GM21723 (cell line): ENCODE measurements around the gene SERPINB12.

Experiments used
- ATAC-seq: cut with Tn5 transposase; IDR thresholded peaks from one replicate; pipeline ENCODE4 v1.9.1; 2021; ENCODE audit warnings: mild to moderate bottlenecking, moderate library complexity; ENCODE audit not compliant: unreplicated experiment

SERPINB12 gene, protein sequence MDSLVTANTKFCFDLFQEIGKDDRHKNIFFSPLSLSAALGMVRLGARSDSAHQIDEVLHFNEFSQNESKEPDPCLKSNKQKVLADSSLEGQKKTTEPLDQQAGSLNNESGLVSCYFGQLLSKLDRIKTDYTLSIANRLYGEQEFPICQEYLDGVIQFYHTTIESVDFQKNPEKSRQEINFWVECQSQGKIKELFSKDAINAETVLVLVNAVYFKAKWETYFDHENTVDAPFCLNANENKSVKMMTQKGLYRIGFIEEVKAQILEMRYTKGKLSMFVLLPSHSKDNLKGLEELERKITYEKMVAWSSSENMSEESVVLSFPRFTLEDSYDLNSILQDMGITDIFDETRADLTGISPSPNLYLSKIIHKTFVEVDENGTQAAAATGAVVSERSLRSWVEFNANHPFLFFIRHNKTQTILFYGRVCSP

DNA sequence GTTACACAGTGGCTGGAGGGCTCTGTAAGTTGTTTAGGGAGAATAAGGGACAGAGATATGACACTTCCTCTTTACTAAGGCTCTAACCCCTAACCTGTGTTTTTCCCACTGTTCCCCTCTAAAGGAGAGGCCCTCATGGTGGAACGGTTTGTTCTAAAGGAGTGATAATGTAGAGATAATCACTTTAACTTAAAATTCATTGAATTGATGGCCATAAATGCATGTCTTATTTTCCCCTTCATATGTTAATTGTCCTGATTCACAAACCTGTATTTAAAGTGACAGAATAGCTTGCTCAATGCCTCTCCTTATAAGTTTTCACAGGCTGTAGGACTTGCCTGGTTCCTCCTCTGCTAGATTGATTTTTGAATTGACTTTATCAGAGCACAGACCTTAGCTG is at the start of gene SERPINB12:
Gene SERPINB12, plus strand, starts transcription at position 301 of the 400 bp plus-strand sequence. CDS start 13,791 bp downstream, outside the sequence.
- ATAC-seq = no peak

DNA sequence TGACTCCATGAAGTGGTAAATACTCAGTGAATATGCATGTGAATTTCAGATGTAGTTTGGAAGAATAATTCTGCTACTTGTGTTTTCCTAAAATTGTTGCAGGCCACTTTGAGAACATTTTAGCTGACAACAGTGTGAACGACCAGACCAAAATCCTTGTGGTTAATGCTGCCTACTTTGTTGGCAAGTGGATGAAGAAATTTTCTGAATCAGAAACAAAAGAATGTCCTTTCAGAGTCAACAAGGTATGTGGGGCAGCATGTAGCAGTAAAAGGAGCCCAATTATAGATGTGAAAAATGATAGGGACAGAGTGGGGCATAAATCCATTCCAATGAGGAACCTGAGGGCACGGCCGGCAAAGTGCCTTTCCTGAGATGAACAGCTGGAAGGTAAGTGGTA is 49.3 kb upstream of the SERPINB12 start:
- no peak for ATAC-seq

DNA sequence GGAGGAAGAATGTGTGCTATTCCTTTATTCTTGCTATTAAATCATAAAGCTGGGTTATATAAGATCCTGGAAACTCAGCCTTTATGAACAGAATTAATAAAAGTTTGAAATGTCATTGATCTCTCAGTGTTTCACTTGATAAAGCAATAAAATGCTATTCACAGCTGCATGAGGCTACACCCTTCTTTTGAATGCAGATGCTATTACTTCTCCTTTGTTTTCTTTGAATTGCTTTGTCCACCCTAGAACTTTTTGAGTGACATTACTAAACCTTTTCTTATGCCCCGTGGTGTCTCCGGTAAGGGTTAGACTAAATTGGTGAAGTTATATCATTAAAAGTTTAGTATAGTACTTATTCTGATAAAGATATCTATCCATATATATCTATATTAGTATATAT is 46.5 kb upstream of the SERPINB12 start:
- no peak for ATAC-seq

DNA sequence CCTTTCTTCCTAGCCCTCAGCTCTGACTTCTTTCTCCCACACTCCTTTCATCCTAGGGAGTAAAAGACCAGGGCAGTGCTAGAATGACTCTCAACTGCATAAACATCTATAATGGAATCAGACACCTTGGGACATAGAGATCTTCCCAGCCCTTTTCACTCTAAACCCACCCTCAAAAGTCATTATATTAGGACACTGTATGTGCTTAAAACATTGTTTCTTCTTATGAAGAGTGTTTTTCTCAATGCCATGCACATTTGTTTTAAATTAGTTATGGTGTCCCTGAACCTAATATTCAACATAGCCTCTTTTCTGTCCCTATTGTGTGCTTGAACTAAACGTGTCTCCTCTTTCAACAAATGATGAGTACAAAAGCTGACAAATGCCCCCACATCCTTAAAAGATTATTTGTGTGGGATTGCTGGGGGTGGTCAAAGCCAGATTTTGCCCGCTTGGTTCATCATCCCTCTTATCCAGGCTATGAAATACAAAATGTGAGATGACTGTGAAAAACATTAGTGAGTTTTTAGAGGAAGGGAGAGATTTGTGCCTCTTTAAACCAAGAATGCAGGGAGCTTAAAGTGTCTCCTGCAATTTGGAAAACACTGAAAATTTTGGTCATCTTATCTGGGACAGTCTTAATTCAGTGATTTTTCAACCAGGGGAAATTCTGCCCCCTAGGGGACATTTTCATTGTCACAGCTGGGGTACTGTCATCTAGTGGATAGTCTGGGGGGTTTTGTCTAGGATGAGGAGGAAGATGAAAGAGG is 36.4 kb upstream of the SERPINB12 start:
- ATAC-seq = peak; percentile 62

DNA sequence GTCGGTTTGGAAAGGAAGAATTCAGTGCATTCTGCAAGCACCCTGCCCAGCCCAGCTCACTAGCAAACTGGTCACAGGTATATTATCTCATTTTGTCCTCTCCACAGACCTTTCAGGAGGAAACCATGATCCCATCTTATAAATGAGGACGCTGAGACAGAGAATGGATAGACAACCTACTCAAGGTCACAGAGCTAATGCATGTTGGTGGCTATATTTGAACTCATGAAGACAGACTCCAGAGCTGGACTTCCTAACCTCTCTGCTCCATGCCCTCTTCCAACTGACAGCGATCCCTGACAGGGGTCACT is 35.9 kb upstream of the SERPINB12 start:
- ATAC-seq = no peak

DNA sequence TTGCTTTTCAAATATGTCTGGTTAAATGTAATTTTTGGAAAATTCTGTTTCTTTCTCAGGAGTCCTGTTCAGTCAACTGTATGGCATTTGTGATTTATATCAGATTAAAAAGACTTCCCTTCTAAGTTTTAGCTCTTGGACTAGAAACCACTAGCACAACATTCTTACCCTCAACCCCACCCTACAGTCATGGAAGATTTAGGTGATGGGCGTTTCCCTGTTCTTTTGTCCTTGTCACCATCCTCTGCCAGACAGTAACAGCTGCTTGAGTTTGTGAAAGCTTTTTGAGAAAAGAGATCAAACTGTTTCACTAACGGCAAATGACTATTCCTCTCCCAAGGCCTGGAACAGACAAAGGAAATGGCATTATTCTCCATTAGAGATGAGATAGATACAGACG is 33.6 kb upstream of the SERPINB12 start:
- no peak for ATAC-seq

DNA sequence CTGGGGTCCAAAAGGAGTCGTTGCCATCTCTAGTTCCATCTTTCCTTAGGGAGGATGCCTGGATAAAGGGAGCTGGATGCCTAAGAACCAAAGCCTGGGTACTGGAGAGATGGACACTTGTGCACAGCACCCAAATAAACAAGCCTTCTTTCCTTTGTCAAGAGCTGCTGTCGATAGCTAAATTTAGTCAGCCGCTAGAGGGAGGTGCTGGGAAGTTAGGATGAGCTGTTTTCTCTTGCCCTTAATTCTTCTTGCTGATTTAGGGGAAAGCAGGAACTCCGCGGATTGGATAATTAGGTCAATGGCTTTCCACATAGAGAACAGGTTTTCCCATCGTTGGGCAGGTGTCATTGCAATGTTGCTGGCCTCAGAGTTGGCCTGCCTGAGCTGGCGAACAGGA is 30.9 kb upstream of the SERPINB12 start:
- no peak for ATAC-seq

DNA sequence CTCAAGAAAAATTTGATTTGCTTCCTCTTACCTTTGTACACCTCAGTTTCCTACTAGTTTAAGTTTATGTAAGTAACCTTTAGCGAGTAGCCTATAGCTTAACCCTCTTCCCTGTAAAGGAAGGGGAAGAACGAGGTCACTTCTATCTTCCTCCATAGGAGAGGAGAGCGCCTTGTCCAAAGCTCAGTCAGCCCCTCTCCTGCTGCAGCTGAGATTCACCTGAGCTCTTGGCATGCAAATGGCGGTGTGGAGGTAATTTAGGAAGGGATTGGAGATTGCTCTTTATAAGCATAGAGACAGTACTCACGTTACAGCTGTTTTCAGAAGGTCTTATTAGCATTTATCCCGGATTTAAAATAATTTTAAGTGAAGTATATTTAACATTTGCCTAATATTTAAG is 27.8 kb upstream of the SERPINB12 start:
- no peak for ATAC-seq

DNA sequence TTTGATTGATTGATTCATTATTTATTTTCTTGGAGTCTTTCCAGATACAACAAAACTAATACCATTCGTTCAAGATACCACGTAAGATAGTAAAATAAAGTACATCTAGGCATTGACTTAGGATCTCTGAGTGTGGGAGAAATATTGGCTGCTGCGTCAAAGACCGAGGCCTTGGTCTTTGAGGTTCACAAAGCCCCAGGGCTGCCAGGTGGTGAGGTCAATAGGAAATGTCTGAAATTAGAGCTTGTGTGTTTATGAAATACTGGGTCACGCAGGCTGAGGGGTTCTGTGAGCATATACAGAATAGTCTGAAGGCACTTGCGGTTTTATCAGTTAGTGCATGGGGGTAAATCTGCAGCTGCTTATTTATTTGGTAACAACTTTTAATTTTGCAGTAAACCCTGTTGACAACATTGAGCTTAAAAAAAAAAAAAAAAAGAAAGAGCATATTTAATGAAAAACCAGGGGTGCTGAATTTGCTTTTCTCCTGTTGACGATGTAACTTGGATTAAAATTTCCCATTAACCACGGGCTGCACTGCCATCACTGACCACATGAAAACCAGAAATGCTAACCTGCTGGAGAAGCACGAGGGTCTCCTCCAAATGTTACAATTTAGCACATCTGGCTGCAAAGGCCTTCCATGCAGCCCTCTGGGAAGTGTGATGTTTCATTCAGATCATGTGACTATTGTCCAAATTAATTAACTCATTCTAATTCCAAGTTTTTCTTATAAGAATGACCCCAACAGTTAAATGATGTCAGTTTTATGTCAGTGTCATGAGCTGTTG is 27.1 kb upstream of the SERPINB12 start:
- ATAC-seq = no peak

DNA sequence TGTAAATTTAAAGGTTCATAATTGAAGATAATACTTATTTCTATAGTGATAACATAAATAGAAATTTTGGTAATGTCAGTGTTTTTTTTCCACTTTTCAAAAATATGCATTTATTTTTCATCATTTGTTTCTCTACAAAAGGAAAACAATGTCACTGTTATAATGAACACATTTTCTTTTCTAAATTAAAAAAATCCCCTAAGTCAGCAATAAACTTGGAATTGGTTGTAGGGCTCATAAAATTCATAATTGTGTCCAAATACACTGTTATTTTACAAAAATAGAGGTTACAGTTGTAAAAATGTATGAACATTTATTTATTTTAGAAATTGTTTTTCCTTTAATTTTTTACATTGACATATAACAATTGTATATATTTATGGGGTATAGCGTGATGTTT is 26.4 kb upstream of the SERPINB12 start:
- ATAC-seq = no peak

DNA sequence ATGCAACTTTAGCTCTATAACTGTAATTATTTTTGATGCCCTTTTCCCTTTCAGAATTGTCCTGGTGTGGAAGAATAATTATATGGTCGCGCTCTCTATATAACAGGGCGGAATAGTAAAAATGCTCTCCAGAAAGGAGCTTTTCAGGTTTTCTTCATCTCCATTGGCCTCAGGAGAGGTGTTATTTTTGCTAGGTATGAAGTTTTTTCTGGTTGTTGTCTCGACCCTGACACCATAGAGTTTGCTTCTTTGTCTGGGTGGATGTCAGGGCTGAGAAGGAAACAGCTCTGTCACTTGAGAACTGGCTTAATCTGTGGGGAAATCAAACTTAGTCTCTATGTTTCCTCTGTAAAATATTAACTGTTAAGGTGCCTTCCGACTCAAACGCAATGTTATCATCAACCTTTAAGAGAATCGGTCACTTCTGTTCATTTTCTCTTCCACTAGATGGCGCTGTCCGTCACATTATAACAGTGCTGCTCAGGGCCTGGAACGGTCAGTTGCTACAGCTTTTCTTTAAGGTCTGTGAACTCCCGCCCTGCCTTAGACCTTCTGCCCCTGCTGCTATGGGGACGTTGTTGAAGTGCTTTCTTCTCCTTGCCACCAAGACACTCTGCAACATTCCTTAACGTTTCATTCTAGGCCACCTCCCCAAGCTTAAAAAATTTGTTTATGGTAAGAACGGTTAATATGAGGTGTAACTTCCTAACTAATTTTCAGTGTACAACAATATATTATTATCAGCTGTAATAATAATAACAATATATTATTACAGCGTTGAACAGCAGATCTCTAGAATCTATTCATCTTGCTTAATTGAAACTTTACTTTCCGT is 23.8 kb upstream of the SERPINB12 start:
- peak; percentile 90 for ATAC-seq

DNA sequence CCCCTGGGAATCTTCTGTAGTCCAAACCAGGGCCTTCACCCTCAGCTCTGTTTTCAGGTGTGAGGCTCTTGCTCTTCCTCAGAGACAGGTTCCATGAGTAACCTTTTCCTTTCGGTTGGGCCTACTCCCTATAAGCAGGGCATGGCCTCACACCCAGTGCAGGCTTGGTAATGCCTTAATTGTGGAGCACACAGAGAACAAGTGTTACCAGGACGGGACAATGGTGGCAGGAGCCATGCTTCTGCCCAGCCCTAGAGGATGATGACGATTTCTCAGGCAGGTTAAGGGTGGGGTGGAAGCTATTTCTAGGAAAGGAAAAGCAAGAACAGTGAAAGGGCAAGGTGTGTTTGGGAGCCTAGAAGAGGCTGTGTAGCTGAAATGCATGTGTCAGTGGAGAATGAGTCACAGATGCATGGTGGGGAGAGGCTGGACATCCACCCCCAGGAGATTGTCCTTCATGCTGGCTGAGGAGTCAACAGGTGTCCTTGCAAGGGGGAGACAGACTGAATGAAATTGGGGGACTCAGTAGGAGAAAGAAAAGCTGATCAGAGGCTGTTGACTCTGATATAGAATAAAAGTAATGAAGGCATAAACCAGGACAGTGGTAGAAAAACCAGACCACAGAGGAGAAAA is 22.0 kb upstream of the SERPINB12 start:
- no peak for ATAC-seq

DNA sequence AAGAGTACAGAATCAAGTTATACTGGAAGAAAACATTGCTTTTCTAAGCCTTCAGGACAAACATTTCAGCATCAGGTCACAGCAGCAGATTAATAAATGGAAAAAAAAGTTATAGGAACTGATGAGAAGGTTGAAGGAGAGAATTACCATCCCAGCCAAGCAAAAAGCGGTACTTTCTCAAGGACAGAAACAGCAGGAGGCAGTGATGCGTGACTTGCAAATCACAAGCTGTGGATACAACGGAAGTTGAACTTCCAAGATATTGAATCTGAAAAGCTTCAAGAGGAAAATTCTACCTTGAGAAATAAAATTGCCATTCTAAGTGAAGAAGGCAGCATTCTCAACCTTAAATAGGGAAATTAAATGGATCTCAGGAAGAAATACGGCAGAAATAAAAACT is 18.5 kb upstream of the SERPINB12 start:
- ATAC-seq = no peak

DNA sequence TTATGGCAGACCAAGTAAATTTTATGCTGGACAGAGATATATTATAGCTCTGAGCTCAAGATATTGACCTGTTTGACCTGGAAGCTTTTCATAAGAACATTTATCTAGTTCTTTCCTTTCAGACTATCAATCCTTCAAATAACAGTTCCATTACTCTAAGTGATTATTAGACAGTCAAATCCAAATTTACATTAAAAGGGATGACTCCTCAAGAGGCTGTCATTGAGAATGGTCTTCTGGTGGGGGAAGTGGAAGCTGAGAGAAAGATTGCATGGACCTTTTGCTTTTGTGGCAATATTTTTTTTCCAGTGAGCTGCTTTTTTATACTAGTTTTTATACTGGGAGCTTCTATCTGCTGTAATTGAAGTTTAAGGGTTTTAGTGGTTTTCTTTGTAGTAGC is 14.9 kb upstream of the SERPINB12 start:
- ATAC-seq = no peak

DNA sequence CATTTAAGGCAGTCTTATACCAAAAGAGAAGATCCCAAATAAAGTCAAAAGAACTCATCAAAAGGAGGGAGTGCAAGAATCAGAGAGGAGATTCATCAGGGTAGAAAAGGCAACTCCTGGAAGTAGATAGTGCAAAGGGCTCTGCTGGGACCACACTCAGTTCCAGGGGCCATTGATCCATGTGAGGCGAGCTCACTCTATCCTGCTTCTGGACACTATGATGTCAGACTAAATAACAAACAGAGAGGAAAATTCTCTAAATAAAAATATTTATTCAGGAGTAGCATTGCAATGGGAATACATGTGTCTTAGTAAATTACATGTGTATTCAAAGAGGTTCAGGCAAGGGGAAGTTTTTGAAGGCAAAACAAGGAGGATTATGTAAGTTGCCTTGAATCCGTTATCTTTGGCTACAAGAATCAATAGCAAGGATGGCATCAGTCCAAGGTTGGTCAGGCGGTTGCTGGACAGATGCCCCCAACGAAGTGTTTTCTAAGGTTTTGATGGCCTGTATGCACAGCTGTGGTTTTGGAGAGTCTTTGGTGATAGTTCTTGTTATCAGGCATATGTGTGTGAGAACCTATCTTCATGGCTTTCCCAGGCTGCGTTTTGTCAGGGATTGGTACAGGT is 13.2 kb upstream of the SERPINB12 start:
- no peak for ATAC-seq

DNA sequence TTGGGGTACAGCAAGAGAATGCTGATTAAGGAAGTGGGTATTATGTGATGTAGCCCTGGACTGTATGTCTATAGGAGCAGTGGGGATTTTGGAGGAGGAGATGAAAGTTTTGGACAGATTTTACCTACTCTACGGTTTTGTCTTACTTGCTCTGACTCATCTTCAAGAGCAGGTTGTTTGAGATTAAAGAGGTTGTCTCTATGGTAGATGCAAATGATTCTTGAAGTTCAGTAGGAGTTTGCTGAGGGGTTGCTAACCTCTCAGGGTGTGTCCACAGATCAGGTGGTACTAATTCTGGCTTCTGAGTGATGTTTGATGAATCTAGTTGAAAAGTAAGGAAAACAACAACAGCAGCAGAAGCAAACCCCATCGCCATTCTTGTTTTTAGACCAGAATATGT is 9.7 kb upstream of the SERPINB12 start:
- no peak for ATAC-seq

DNA sequence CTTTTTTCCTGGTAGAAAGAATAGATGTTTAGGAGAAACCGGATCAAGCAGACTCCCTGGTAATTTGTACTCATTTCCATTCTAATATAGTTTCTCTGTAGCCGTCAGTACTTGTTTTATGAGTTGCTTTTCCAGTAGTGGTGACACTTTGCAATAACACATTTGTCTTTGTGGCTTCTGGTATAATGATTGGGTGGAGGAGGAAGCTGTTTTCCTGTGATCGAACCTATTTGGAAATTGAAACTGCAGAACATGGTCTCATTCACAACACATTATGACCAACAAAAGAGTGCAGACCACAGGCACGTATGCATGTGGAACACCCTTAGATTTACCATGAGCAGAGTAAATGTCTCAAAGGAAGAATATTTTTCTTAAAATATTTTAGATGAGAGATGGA is 7.6 kb upstream of the SERPINB12 start:
- ATAC-seq = peak; percentile 52

DNA sequence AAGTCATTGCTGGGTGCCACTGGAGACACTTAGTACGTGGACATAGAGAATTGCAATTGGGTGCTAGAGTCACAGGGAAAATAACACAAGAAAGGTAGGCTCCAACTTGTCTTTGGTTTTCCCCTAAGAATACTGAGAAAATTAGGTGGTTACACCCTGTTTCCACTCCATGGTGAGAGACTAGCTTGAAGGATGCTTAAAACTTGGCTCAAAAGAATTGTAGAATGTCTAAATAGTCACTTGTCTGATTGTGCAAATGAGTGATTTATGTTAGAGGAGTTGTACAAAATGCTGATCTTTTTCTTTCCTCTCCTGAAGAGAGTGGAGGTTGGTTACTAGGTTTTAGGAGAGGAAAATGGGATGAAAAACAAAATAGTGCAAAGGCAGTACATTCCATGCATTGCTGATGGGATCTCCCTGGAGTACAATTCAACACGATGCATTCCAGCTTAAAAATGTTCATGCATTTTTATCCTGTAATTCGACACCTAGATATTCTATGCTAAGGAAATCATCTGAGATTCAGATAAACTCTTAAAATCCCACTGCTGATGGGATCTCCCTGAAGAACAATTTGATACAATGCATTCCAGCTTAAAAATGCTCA is 2.2 kb upstream of the SERPINB12 start:
- ATAC-seq = no peak

DNA sequence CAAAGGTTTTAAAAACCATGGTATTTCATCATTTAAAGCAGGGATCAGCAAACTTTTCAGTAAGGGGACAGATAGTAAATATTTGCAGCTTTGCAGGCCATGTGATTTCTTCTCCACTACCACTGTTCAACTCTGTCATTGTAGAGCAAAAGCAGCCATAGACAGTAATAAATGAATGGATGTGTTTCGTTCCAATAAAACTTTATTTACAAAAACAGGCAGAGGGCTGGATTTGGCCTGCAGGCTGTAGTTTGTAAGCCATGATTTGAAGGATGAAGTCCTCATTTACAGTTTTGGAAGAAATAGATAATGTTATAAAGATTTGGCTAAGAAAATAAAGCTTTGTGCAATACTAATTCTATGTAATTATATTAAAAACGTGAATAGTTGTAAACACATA is 1.8 kb downstream of the SERPINB12 start:
- no peak for ATAC-seq
